ENCODE results near the gene SEPTIN3. TPM values are rescaled to one million over a fixed set of nuclear protein-coding genes. Genes with fewer than 3 reads are reported as not detected.

Gene SEPTIN3
- polyA plus RNA-seq, 1 donor from 2014 or later = 167 TPM

GRCh38 chr22:42001121-42001520, 31.9 kb downstream of the SEPTIN3 start:
- Histone ChIP-seq H2AFZ (ENCODE audit: low read depth, low read length) (no peak overlapping the region), H3F3A (ENCODE audit: insufficient read depth, low read length, poor library complexity, severe bottlenecking) (no peaks in the 10 kb centered on the region), H3K79me2 (replicated peaks; ENCODE audit: insufficient read depth, low read length) (no peaks in the 10 kb centered on the region), H3K4me2 (ENCODE audit: low read length) (no peak overlapping the region), H3K27me3 (ENCODE audit: insufficient read depth, low read depth, low read length) (no peaks in the 10 kb centered on the region), H4K20me1 (ENCODE audit: insufficient read depth) (no peaks in the 10 kb centered on the region), H3K36me3 (ENCODE audit: insufficient read depth, low read length) (no peaks in the 10 kb centered on the region), H3K9me2 (ENCODE audit: insufficient read depth, low read length) (no peaks in the 10 kb centered on the region), H3K27ac (ENCODE audit: low read length) (no peak overlapping the region), H3K9me3 (ENCODE audit: low read length) (no peaks in the 10 kb centered on the region), H3K4me3 (ENCODE audit: low read length) (no peak overlapping the region), H3K9ac (ENCODE audit: low read length) (no peak overlapping the region)
- TF ChIP-seq EZH2 (IDR thresholded peaks at IDR 0.05; ENCODE audit: borderline replicate concordance, insufficient read depth, low read length, poor library complexity, severe bottlenecking) (no peak), MXI1 (conservative IDR thresholded peaks at IDR 0.05; ENCODE audit: poor library complexity, severe bottlenecking) (no peak), EP300 (conservative IDR thresholded peaks at IDR 0.05; ENCODE audit: poor library complexity, severe bottlenecking) (no peak), RAD21 (conservative IDR thresholded peaks at IDR 0.05) (no peak), SMC3 (conservative IDR thresholded peaks at IDR 0.05; ENCODE audit: poor library complexity) (no peak), CTCF (IDR thresholded peaks at IDR 0.05; ENCODE audit: poor library complexity, severe bottlenecking) (no peak), POLR2AphosphoS5 (IDR thresholded peaks at IDR 0.05) (no peak), TAF1 (IDR thresholded peaks at IDR 0.05; ENCODE audit: low read depth) (no peak), REST (IDR thresholded peaks at IDR 0.05; ENCODE audit: borderline replicate concordance) (no peak)

- no peak overlapping the region for H2AFZ ChIP-seq (ENCODE audit: low read depth, low read length)
- no peaks in the 10 kb centered on the region for H3F3A ChIP-seq (ENCODE audit: insufficient read depth, low read length, poor library complexity, severe bottlenecking)
- TF ChIP-seq POLR2AphosphoS5 (IDR thresholded peaks at IDR 0.05) (no peak), REST (IDR thresholded peaks at IDR 0.05; ENCODE audit: borderline replicate concordance) (no peak), TAF1 (IDR thresholded peaks at IDR 0.05; ENCODE audit: low read depth) (no peak), CTCF (IDR thresholded peaks at IDR 0.05; ENCODE audit: poor library complexity, severe bottlenecking) (no peak), RAD21 (conservative IDR thresholded peaks at IDR 0.05) (no peak), EZH2 (IDR thresholded peaks at IDR 0.05; ENCODE audit: borderline replicate concordance, insufficient read depth, low read length, poor library complexity, severe bottlenecking) (no peak), SMC3 (conservative IDR thresholded peaks at IDR 0.05; ENCODE audit: poor library complexity) (no peak), MXI1 (conservative IDR thresholded peaks at IDR 0.05; ENCODE audit: poor library complexity, severe bottlenecking) (no peak)
- no peak overlapping the region for H3K4me3 ChIP-seq (ENCODE audit: low read length)
- H3K9ac ChIP-seq (ENCODE audit: low read length) = no peak overlapping the region
- no peak overlapping the region for H3K27ac ChIP-seq (ENCODE audit: low read length)
- H3K36me3 ChIP-seq (ENCODE audit: insufficient read depth, low read length) = no peaks in the 10 kb centered on the region
- no peaks in the 10 kb centered on the region for H3K9me2 ChIP-seq (ENCODE audit: insufficient read depth, low read length)
- no peaks in the 10 kb centered on the region for H4K20me1 ChIP-seq (ENCODE audit: insufficient read depth)
- no peaks in the 10 kb centered on the region for H3K9me3 ChIP-seq (ENCODE audit: low read length)
- no peak overlapping the region for H3K4me2 ChIP-seq (ENCODE audit: low read length)
- H3K27me3 ChIP-seq (ENCODE audit: insufficient read depth, low read depth, low read length) = no peaks in the 10 kb centered on the region
- H3K79me2 ChIP-seq (replicated peaks; ENCODE audit: insufficient read depth, low read length) = no peaks in the 10 kb centered on the region
These were observed 32.5 kb downstream of the SEPTIN3 start for GRCh38 chr22:42001706-42002105.
